Heart left ventricle (tissue), 16 donors: ENCODE results near the gene BMP8A. TPM values are rescaled to one million over a fixed set of nuclear protein-coding genes. Genes with fewer than 3 reads are reported as not detected.

ENCODE experiments used
- ATAC-seq, 4 donors: fragments of 200-7000 bp; cut with Tn5 transposase; one replicate each; pipeline ENCODE4 v1.9.1; 2020 to 2022; ENCODE audit warnings: moderate library complexity in 4 of 4, mild to moderate bottlenecking in 3 of 4, moderate number of reproducible peaks in 1 of 4
- DNase-seq, 5 donors: peaks; one replicate each; pipeline ENCODE4 v3.0.0-alpha.2; 2020
- H3K27ac ChIP-seq, 12 donors: fragments of 200-600 bp; sonication (generic) in 4 of 12; one replicate each; pipeline versions ENCODE4 v1.5.0 to v1.8.0; 2016 to 2022; ENCODE audit warnings: mild to moderate bottlenecking in 2 of 12
- H3K27me3 ChIP-seq, 9 donors: fragments of 200-600 bp; sonication (generic) in 2 of 9; one replicate each; pipeline versions ENCODE4 v1.5.1 to v1.8.0; 2016 to 2022; ENCODE audit warnings: mild to moderate bottlenecking in 3 of 9
- H3K36me3 ChIP-seq, 9 donors: fragments of 200-600 bp; sonication (generic) in 2 of 9; one replicate each; pipeline versions ENCODE4 v1.5.0 to v1.8.0; 2018 to 2022; ENCODE audit warnings: mild to moderate bottlenecking in 2 of 9
- H3K4me1 ChIP-seq, 12 donors: fragments of 200-600 bp; sonication (generic) in 4 of 12; one replicate each; pipeline versions ENCODE4 v1.5.0 to v1.8.0; 2016 to 2022; ENCODE audit warnings: mild to moderate bottlenecking in 3 of 12
- H3K4me3 ChIP-seq, 12 donors: fragments of 200-600 bp; sonication (generic) in 4 of 12; one replicate each; pipeline versions ENCODE4 v1.5.0 to v1.8.0; 2017 to 2022; ENCODE audit warnings: mild to moderate bottlenecking in 9 of 12, moderate library complexity in 4 of 12
- H3K9me3 ChIP-seq, 12 donors: fragments of 200-600 bp; sonication (generic) in 4 of 12; one replicate each; pipeline versions ENCODE4 v1.5.0 to v1.8.0; 2016 to 2022; ENCODE audit warnings: mild to moderate bottlenecking in 1 of 12
- POLR2A ChIP-seq, 2 donors: fragments of 450-650 bp; IDR thresholded peaks; one replicate each; pipeline ENCODE4 v1.6.1; 2017; ENCODE audit warnings: antibody characterized with exemption in 2 of 2, mild to moderate bottlenecking in 2 of 2, moderate library complexity in 2 of 2
- WGBS, 4 donors: extraction: QIAGEN DNeasy Blood & Tissue Kit in 2 of 4; methylation state at CpG; one replicate each; pipeline versions ENCODE4 v1.1.5 to v1.1.7; 2013 to 2018; 5-methylcytosine and 5-hydroxymethylcytosine counted together
- intact Hi-C, 10 donors: fragments of 100-400 bp; cut with DNase I; formaldehyde crosslinking; loops; one replicate each; pipeline versions ENCODE4 v1.11.1 to v1.14.2; 2022
- polyA plus RNA-seq, 2 donors: library from polyadenylated mRNA; stranded (reverse); fragments of 200-250 nt; gene quantifications; one replicate each; pipeline ENCODE4 v1.2.3, GENCODE V29; 2013
- total RNA-seq, 9 donors: library from RNA; depleted of rRNA in 2 of 9; stranded (reverse); fragments of >200 nt in 2 of 9; fragmentation: NEBNext Ultra II Directional in 3 of 9; extraction: Animal tissue kit (Norgen Biotek cat#: 25700) in 3 of 9; gene quantifications; one replicate each; pipeline versions ENCODE4 v1.1.0 to v1.2.4, GENCODE V29; 2016 to 2023
- TF ChIP-seq, protein P1 (sequence below), 12 donors: fragments of 200-600 bp; sonication (generic) in 4 of 12; IDR thresholded peaks; one replicate each; pipeline versions ENCODE4 v1.5.0 to v1.8.0; 2018 to 2022; ENCODE audit warnings: antibody characterized with exemption in 12 of 12, mild to moderate bottlenecking in 5 of 12
- donor health status: ischemic (EF 13 %, LVEDD 7.1; RV severe dilation, severe dysfunction).
- donor health status: healthy with polysubstance abuse.
- donor health status: DM: no; HTN: yes; CAD: no.
- donor health status: DM: no; HTN: no; CAD: no.
- donor health status: ischemic (EF 25% LVEDD 6.9; RV normal size, moderate dysfunction).
- donor health status: ischemic (EF 25% LVEDD 5.7; RV mildly dilated, moderate dysfunction).
- donor health status: healthy.
- donor health status: DM: yes; HTN: yes; CAD: no.
- donor health status: ischemic (EF 35%, LVEDD 5.7; RV mildly dilated, moderate dysfunction).
- donor health status: nonischemic (EF 11% LVEDD 7.7; RV severe dilation, severe dysfunction).
- donor health status: DM: yes; HTN: yes; CAD: no.
- donor health status: PGD.
- donor health status: ischemic (EF 29% LVEDD 5.4; RV normal size, mild dysfunction).
- donor health status: nonischemic (EF 23%, LVEDD 6.1; RV moderate dilation, normal function).

The BMP8A gene
- total and polyA plus RNA-seq, 11 donors = 0.22 to 2.4 (median 0.60) TPM; not detected in 2

DNA sequence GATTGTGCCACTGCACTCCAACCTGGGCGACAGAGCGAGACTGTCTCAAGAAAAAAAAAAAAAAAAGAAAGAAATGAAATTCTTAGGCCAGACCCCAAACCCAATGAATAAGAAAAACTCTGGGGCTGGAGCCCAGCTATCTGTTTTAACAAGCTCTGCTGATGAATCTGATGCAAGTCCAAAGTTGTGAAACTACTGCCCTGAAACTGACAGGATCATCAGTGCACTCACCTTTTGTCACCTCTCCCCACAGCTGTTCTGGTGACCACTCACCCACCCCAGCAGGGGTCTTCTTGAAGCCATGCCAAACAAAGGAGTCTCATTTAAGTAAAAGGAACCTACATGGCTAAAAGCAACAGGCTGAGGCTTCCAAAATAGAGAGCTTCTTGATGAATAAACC is 76.8 kb downstream of the BMP8A start:
- intact Hi-C loops = no loop called here
- DNase-seq = no peak
- Histone ChIP-seq H3K36me3 (peaks cover 9 to 100% (median 100%) of the 10 kb centered on the region in 9 donors), H3K4me3 (no peak overlapping the region), H3K27ac (no peak overlapping the region), H3K9me3 (no peaks in the 10 kb centered on the region), H3K4me1 (peaks cover 0 to 34% (median 12%) of the 10 kb centered on the region in 12 donors), H3K27me3 (no peaks in the 10 kb centered on the region)
- TF ChIP-seq, protein P1, sequence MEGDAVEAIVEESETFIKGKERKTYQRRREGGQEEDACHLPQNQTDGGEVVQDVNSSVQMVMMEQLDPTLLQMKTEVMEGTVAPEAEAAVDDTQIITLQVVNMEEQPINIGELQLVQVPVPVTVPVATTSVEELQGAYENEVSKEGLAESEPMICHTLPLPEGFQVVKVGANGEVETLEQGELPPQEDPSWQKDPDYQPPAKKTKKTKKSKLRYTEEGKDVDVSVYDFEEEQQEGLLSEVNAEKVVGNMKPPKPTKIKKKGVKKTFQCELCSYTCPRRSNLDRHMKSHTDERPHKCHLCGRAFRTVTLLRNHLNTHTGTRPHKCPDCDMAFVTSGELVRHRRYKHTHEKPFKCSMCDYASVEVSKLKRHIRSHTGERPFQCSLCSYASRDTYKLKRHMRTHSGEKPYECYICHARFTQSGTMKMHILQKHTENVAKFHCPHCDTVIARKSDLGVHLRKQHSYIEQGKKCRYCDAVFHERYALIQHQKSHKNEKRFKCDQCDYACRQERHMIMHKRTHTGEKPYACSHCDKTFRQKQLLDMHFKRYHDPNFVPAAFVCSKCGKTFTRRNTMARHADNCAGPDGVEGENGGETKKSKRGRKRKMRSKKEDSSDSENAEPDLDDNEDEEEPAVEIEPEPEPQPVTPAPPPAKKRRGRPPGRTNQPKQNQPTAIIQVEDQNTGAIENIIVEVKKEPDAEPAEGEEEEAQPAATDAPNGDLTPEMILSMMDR (IDR thresholded peaks at IDR 0.05) = no peak
- no peak for TF ChIP-seq POLR2A (IDR thresholded peaks at IDR 0.05)
- no peak for ATAC-seq
- 95 to 98% (median 97%) methylated on average over 2 of the region's 2 CpGs for WGBS, 4 donors

- 54 to 64% (median 56%) methylated on average over 4 of the region's 4 CpGs for WGBS, 4 donors
- DNase-seq (no peak), ATAC-seq (no peak)
- Histone ChIP-seq H3K4me1 (peaks cover 0 to 41% (median 21%) of the 10 kb centered on the region in 12 donors), H3K4me3 (no peak overlapping the region), H3K27ac (no peak overlapping the region), H3K27me3 (no peaks in the 10 kb centered on the region), H3K36me3 (peaks cover 5 to 100% (median 92%) of the 10 kb centered on the region in 9 donors), H3K9me3 (no peaks in the 10 kb centered on the region)
- intact Hi-C loops = no loop called here
- TF ChIP-seq POLR2A (IDR thresholded peaks at IDR 0.05) = no peak
- TF ChIP-seq, protein P1 (IDR thresholded peaks at IDR 0.05) = no peak
These were observed 77.6 kb downstream of the BMP8A start for GRCh38 chr1:39569034-39569433.

- H3K4me3 ChIP-seq = no peak overlapping the region
- DNase-seq (no peak), ATAC-seq (no peak)
- TF ChIP-seq, protein P1 (IDR thresholded peaks at IDR 0.05) = no peak
- no peak for TF ChIP-seq POLR2A (IDR thresholded peaks at IDR 0.05)
- WGBS, 4 donors = 87 to 97% (median 94%) methylated on average over 4 to 11 of the region's 11 CpGs
- peaks cover 0 to 50% (median 34%) of the 10 kb centered on the region in 12 donors for H3K4me1 ChIP-seq
- H3K9me3 ChIP-seq = no peaks in the 10 kb centered on the region
- peaks cover 5 to 95% (median 77%) of the 10 kb centered on the region in 9 donors for H3K36me3 ChIP-seq
- H3K27ac ChIP-seq = no peak overlapping the region
- intact Hi-C loops = no loop called here
- H3K27me3 ChIP-seq = no peaks in the 10 kb centered on the region
These were observed 79.2 kb downstream of the BMP8A start for GRCh38 chr1:39570477-39571177.

- no peak for ATAC-seq
- H3K9me3 ChIP-seq = no peaks in the 10 kb centered on the region
- DNase-seq = no peak
- H3K27ac ChIP-seq = no peak overlapping the region
- 72 to 86% (median 75%) methylated on average over 7 to 9 of the region's 9 CpGs for WGBS, 4 donors
- H3K36me3 ChIP-seq = peaks cover 5 to 90% (median 72%) of the 10 kb centered on the region in 9 donors
- no peak overlapping the region for H3K4me3 ChIP-seq
- no peaks in the 10 kb centered on the region for H3K27me3 ChIP-seq
- H3K4me1 ChIP-seq = peaks cover 0 to 51% (median 34%) of the 10 kb centered on the region in 12 donors
- intact Hi-C loops = no loop called here
- TF ChIP-seq, protein P1 (IDR thresholded peaks at IDR 0.05) = no peak
These were observed 79.7 kb downstream of the BMP8A start for GRCh38 chr1:39571178-39571483.
